Endothelial cell of umbilical vein (primary cell): ENCODE results near the gene SLC12A7. TPM values are rescaled to one million over a fixed set of nuclear protein-coding genes. Genes with fewer than 3 reads are reported as not detected.

Experiments used
- BruUV-seq: library from RNA; stranded (reverse); fragments of 400-500 nt; replicated peaks from 2 replicates; lab custom pipeline; 2021; lab: Mats Ljungman, UMichigan
- CTCF ChIA-PET: fragments of 300-600, 350-600 bp; sonication (Branson Sonifier 250); formaldehyde crosslinking; loops from one replicate; lab custom pipeline; 2021; ENCODE audit warnings: antibody characterized with exemption, inconsistent platforms; lab: Charles Lee
- POLR2A ChIA-PET: fragments of 300-600, 350-600 bp; sonication (Branson Sonifier 250); formaldehyde crosslinking; loops from one replicate; lab custom pipeline; 2021; ENCODE audit warnings: antibody characterized with exemption, inconsistent platforms; lab: Charles Lee
- DNase-seq: peaks from one replicate; pipeline ENCODE4 v3.0.0-alpha.2; 2011; ENCODE audit warnings: low read depth, low spot score
- FAIRE-seq: peaks from 2 replicates; lab custom pipeline; 2011; peaks lifted over from hg19 to GRCh38; lab: Jason Lieb, UNC
- H2AFZ ChIP-seq: 2 replicates; pipeline ENCODE4 v1.6.0; 2012; ENCODE audit warnings: low read depth, low read length, control low read depth, inconsistent platforms
- H3K27ac ChIP-seq: 2 replicates; pipeline ENCODE4 v1.5.1; 2011; ENCODE audit warnings: low read depth, mild to moderate bottlenecking, control low read depth, low read length, moderate library complexity; ENCODE audit not compliant: insufficient read depth
- H3K27me3 ChIP-seq, 2 experiments: 2 replicates each; pipeline versions ENCODE4 v1.6.0 to v1.6.1; 2011; ENCODE audit warnings: low read length in 2 of 2, mixed read lengths in 1 of 2; ENCODE audit not compliant: control insufficient read depth in 2 of 2, insufficient read depth in 2 of 2
- H3K36me3 ChIP-seq, 2 experiments: 2 replicates in 1 of 2; 3 replicates in 1 of 2; pipeline ENCODE4 v1.5.1; 2011; ENCODE audit warnings: low read length in 2 of 2, mild to moderate bottlenecking in 1 of 2, moderate library complexity in 1 of 2; ENCODE audit not compliant: control insufficient read depth in 2 of 2, insufficient read depth in 2 of 2; ENCODE audit errors: extremely low read depth in 1 of 2
- H3K4me1 ChIP-seq: 3 replicates; pipeline ENCODE4 v1.5.1; 2011; ENCODE audit warnings: mild to moderate bottlenecking, low read length; ENCODE audit not compliant: control insufficient read depth, insufficient read depth; ENCODE audit errors: extremely low read depth
- H3K4me2 ChIP-seq: 2 replicates; pipeline ENCODE4 v1.6.1; 2011; ENCODE audit warnings: low read length, control low read depth, mixed read lengths; ENCODE audit not compliant: insufficient read depth
- H3K4me3 ChIP-seq, 3 experiments: fragments of 200-600 bp in 1 of 3; sonication (generic), shearing (Covaris generic) in 1 of 3; replicated peaks in 1 of 3; 2 replicates each; pipeline ENCODE4 v1.5.1; 2011 to 2016; ENCODE audit warnings: control low read depth in 3 of 3, low read length in 3 of 3, mild to moderate bottlenecking in 2 of 3, inconsistent platforms in 1 of 3, low read depth in 1 of 3, moderate library complexity in 1 of 3; ENCODE audit not compliant: insufficient read depth in 1 of 3
- H3K79me2 ChIP-seq: 2 replicates; pipeline ENCODE4 v1.6.0; 2012; ENCODE audit warnings: low read length, inconsistent platforms; ENCODE audit not compliant: control insufficient read depth, insufficient read depth
- H3K9ac ChIP-seq: replicated peaks from 2 replicates; pipeline ENCODE3; 2011; ENCODE audit warnings: low read length, control low read depth; ENCODE audit not compliant: insufficient read depth; ENCODE audit errors: extremely low read depth
- H3K9me1 ChIP-seq: replicated peaks from 3 replicates; pipeline ENCODE4 v1.6.0; 2011; ENCODE audit warnings: mild to moderate bottlenecking, low read length; ENCODE audit not compliant: control insufficient read depth, insufficient read depth; ENCODE audit errors: extremely low read depth
- H3K9me3 ChIP-seq: replicated peaks from 2 replicates; pipeline ENCODE4 v1.5.1; 2012; ENCODE audit warnings: low read length, inconsistent platforms; ENCODE audit not compliant: control insufficient read depth, insufficient read depth
- H4K20me1 ChIP-seq: replicated peaks from 2 replicates; pipeline ENCODE3; 2011; ENCODE audit warnings: mild to moderate bottlenecking, low read length; ENCODE audit not compliant: control insufficient read depth, insufficient read depth; ENCODE audit errors: extremely low read depth
- CTCF ChIP-seq, 2 donors: IDR thresholded peaks; 1 replicate in 1 of 2; 2 replicates in 1 of 2; pipeline ENCODE4 v1.5.1; 2011; ENCODE audit warnings: low read length in 2 of 2, mild to moderate bottlenecking in 2 of 2, moderate library complexity in 2 of 2, control low read depth in 1 of 2, inconsistent platforms in 1 of 2, low read depth in 1 of 2; ENCODE audit not compliant: insufficient read depth in 1 of 2; ENCODE audit errors: extremely low read depth in 1 of 2
- EZH2 ChIP-seq: IDR thresholded peaks from 2 replicates; pipeline ENCODE4 v1.6.1; 2012; ENCODE audit warnings: borderline replicate concordance, low read depth, mild to moderate bottlenecking, moderate library complexity, low read length, inconsistent platforms; ENCODE audit not compliant: severe bottlenecking
- FOS ChIP-seq: IDR thresholded peaks from 2 replicates; pipeline ENCODE4 v1.6.1; 2011; ENCODE audit warnings: mild to moderate bottlenecking, low read length, moderate library complexity, borderline replicate concordance; ENCODE audit not compliant: insufficient read depth
- GATA2 ChIP-seq: IDR thresholded peaks from 2 replicates; pipeline ENCODE4 v1.7.0; 2011; ENCODE audit warnings: low read depth, mild to moderate bottlenecking, moderate library complexity, mixed read lengths, low read length; ENCODE audit not compliant: insufficient read length, insufficient read depth
- JUN ChIP-seq: IDR thresholded peaks from 2 replicates; pipeline ENCODE4 v1.6.1; 2011; ENCODE audit warnings: borderline replicate concordance, low read depth; ENCODE audit not compliant: insufficient read length, insufficient read depth
- MYC ChIP-seq: IDR thresholded peaks from one replicate; pipeline ENCODE4 v1.6.1; 2011; ENCODE audit warnings: mild to moderate bottlenecking, low read depth, low read length
- POLR2A ChIP-seq: IDR thresholded peaks from 2 replicates; pipeline ENCODE4 v1.6.1; 2012; ENCODE audit warnings: low read depth, mild to moderate bottlenecking, control low read depth, low read length
- POLR2AphosphoS5 ChIP-seq: IDR thresholded peaks from 2 replicates; pipeline ENCODE4 v1.6.1; 2012; ENCODE audit warnings: low read depth, mild to moderate bottlenecking, control low read depth, low read length, moderate library complexity; ENCODE audit not compliant: insufficient read depth
- dilution Hi-C: fragments of 300-500 bp; cut with MboI; formaldehyde crosslinking; loops from one replicate; pipeline ENCODE4 v1.15.0; 2019; ENCODE audit warnings: low sequenced_read_pairs; ENCODE audit not compliant: extremely low pct_ligation_motif_present
- intact Hi-C: fragments of 100-400 bp; cut with micrococcal nuclease; formaldehyde crosslinking; loops from one replicate; pipeline ENCODE4 v1.10.0; 2022
- polyA plus RNA-seq, 4 experiments: library from polyadenylated mRNA; depleted of rRNA in 3 of 4; stranded (reverse) in 3 of 4; unstranded in 1 of 4; fragments of >200 nt; gene quantifications; 2 replicates each; pipeline versions ENCODE4 v1.2.1 to v1.2.3, GENCODE V29; 2011 to 2012; ENCODE audit warnings: missing spikeins in 1 of 4
- total RNA-seq: library from RNA; stranded (reverse); gene quantifications from 2 replicates; pipeline ENCODE4 v1.2.3, GENCODE V29; 2021
- TF ChIP-seq, protein P1 (sequence below): IDR thresholded peaks from 2 replicates; pipeline ENCODE4 v1.6.1; 2011; ENCODE audit not compliant: insufficient read depth, insufficient read length

The SLC12A7 gene
- total and polyA plus RNA-seq, 2 donors (not counting 3 experiments of a cell fraction or from before 2014, with no cell fraction given) = 16.4 to 38.8 TPM

DNA sequence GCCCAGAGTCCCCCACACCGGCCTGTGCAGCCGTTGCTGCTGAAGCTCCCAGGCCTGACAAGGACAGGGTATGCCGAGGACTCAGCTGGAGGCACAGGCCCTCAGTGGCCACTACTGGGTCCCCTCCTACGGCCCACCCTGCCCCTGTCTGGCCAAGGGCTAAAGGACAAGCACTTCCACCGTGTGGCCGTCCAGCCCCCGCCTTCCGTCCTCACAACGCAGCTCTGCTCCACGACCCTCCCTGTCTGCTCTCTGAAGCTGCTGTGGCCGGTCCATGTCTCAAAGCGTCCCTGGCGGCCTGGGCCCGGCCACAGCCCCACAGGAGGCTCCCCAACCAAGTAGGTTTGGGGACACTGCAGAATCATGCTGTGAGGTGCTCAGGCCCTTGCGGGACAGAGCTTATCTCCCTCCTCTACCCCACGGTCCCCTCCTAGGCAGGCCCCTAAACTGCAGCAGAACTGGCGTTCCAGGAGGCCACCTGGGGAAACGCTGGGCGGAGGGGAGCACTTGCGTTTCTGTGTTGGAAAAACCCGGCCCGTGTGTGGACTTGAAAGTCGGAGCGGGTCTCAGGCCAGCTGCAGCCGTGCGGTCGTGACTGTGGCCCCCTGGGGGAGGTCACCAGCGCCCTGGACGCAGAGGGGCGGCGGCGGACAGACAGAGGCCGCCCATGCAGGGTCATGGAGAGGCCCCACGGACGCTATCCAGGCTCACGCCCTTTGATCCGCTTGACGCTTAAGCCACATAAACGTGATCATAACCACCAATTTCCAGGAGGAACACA lies 57.7 kb downstream of the SLC12A7 start:
- Histone ChIP-seq H3K36me3 (peaks cover 2 to 15% of the 10 kb centered on the region in 2 experiments), H3K9me1 (no peaks in the 10 kb centered on the region), H3K27ac (no peak overlapping the region), H3K9ac (no peak overlapping the region), H3K4me2 (no peak overlapping the region), H3K4me3 (no peak overlapping the region), H2AFZ (no peak overlapping the region), H3K27me3 (no peaks in the 10 kb centered on the region), H3K4me1 (no peaks in the 10 kb centered on the region), H4K20me1 (no peaks in the 10 kb centered on the region), H3K79me2 (no peaks in the 10 kb centered on the region), H3K9me3 (no peaks in the 10 kb centered on the region)
- no TSS peak for BruUV-seq
- intact Hi-C loops = no loop called here
- CTCF ChIA-PET = no interaction called here
- FAIRE-seq (no peak), DNase-seq (no peak)
- TF ChIP-seq EZH2 = no peak
- TF ChIP-seq POLR2AphosphoS5 = no peak
- no peak for TF ChIP-seq MYC
- no peak for TF ChIP-seq FOS
- TF ChIP-seq, protein P1, sequence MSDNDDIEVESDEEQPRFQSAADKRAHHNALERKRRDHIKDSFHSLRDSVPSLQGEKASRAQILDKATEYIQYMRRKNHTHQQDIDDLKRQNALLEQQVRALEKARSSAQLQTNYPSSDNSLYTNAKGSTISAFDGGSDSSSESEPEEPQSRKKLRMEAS = no peak
- no peak for TF ChIP-seq JUN
- no peak for TF ChIP-seq CTCF (IDR thresholded peaks at IDR 0.05; ENCODE audit: extremely low read depth in 1 of 2, insufficient read depth in 1 of 2, low read depth in 1 of 2, low read length in 2 of 2)
- TF ChIP-seq POLR2A = no peak
- TF ChIP-seq GATA2 = no peak
- POLR2A ChIA-PET = no interaction called here
- dilution Hi-C loops = no loop called here
